IPS DF 6.9 (cell line): Measurements from ENCODE around the gene TMIGD2.

Source experiments
- DNase-seq: peaks from one replicate; pipeline ENCODE4 v3.0.0-alpha.2; 2013; ENCODE audit warnings: low read depth, low spot score
- H3K27ac ChIP-seq: one replicate; pipeline ENCODE4 v1.5.1; 2013; ENCODE audit warnings: low read length, control low read depth
- H3K27me3 ChIP-seq: 2 replicates; pipeline ENCODE4 v1.6.1; 2013; ENCODE audit warnings: mild to moderate bottlenecking, low read length; ENCODE audit not compliant: control insufficient read depth, insufficient read depth
- H3K36me3 ChIP-seq: 2 replicates; pipeline ENCODE4 v1.6.1; 2013; ENCODE audit warnings: low read length; ENCODE audit not compliant: control insufficient read depth, insufficient read depth
- H3K4me1 ChIP-seq: 2 replicates; pipeline ENCODE4 v1.6.1; 2013; ENCODE audit warnings: low read length; ENCODE audit not compliant: control insufficient read depth, insufficient read depth
- H3K4me3 ChIP-seq: 2 replicates; pipeline ENCODE4 v1.5.1; 2013; ENCODE audit warnings: mild to moderate bottlenecking, low read length
- H3K9me3 ChIP-seq: 2 replicates; pipeline ENCODE4 v1.6.1; 2013; ENCODE audit warnings: low read length, inconsistent platforms; ENCODE audit not compliant: control insufficient read depth, insufficient read depth
- WGBS: extraction: QIAGEN DNeasy Blood & Tissue Kit; methylation state at CpG from one replicate; pipeline ENCODE4 v1.1.7; 2013; ENCODE audit warnings: mixed read lengths, missing lambda C conversion rate; ENCODE audit not compliant: insufficient read length, insufficient coverage; 5-methylcytosine and 5-hydroxymethylcytosine counted together

TMIGD2 gene

DNA sequence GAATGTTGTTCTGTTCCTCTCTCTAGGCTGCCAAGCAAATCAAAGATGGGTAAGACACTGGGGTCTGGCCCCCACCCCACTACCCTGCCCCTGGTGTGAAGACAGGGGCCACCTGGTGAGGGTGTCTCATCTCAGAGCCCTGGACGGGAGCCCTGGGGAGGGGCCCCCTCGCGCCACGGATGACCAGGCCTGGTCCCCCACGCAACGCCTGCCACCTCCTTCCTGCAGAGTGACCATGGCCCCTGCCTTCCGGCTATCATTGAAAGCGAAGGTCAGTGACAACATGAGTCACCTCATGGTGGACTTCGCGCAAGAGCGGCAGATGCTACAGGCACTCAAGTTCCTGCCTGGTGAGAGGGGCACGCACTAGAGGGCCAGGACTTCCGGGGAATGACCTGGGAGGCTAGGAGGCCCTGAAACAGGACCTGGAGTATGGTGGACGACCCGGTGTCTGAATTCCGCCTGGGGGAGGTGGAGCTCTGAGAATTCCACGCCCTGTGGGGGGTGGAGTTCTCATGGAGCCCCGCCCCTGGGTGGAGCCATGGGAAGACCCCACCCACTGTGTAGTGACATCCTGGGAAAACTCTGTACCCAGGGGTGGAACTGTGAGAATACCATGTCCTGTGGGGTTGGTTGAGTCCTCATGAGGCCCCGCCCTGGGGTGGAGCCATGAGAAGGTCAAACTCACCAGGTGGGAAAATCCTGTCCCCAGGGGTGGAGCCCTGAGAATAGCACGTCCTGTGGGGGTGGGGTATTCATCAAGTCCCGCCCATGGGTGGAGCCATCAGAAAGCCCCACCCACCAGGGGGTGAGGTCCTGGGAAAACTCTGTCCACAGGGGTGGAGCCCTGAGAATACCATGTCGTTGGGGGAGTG, 8.3 kb upstream of the TMIGD2 start:
- Histone ChIP-seq H3K4me3 (no peak overlapping the region), H3K27me3 (no peaks in the 10 kb centered on the region), H3K36me3 (peaks cover 19% of the 10 kb centered on the region), H3K27ac (no peak overlapping the region), H3K4me1 (peaks cover 2% of the 10 kb centered on the region; the same call in 1 of the 2 replicates), H3K9me3 (no peaks in the 10 kb centered on the region)
- DNase-seq: peak; percentile 41
- WGBS: no CpG with 5 or more reads among the region's 22 CpGs

DNA sequence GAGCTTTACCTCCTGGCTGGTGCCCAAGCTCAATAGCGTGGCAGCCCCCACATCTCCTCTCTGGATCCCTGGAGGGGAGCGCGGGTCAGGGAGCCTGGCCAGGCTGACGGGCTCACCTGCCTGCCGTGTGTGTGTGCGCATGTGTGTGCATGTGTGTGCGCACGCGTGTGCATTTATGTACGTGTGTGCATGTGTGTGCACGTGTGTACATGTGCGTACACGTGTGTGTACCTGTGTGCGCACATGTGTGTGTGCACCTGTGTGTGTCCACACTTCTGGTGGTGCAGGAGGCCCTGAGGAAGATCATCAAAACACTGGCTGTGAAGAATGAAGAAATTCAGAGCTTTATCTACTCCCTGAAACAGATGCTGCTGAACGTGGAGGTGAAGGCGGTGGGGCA, 3.5 kb upstream of the TMIGD2 start:
- no peak overlapping the region for H3K27ac ChIP-seq
- peaks cover 15% of the 10 kb centered on the region for H3K36me3 ChIP-seq
- H3K27me3 ChIP-seq: no peaks in the 10 kb centered on the region
- H3K4me3 ChIP-seq: no peak overlapping the region
- no peak for DNase-seq
- H3K9me3 ChIP-seq: no peaks in the 10 kb centered on the region
- H3K4me1 ChIP-seq: peaks cover 2% of the 10 kb centered on the region; the same call in 1 of the 2 replicates
- WGBS: no CpG with 5 or more reads among the region's 16 CpGs

DNA sequence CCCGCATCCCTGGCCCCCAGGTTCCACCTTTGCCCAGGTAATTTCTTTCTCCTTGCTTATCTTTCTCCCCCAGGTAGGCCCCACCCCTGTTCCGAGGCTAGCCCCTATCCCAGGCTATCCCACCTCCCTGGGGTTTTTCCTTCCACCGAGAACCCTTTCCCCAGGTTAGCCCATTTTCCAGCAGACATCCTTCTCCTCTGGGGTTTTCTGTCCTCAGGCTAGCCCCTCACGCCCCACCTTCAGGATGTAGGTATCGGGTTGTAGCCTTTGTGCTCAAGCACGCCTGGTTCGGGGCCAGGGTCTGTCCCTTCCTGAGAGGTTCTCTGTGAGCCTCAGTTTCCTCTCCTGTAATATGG, 3.0 kb upstream of the TMIGD2 start:
- no peak for DNase-seq
- H3K27ac ChIP-seq: no peak overlapping the region
- WGBS: no CpG with 5 or more reads among the region's 7 CpGs

DNA sequence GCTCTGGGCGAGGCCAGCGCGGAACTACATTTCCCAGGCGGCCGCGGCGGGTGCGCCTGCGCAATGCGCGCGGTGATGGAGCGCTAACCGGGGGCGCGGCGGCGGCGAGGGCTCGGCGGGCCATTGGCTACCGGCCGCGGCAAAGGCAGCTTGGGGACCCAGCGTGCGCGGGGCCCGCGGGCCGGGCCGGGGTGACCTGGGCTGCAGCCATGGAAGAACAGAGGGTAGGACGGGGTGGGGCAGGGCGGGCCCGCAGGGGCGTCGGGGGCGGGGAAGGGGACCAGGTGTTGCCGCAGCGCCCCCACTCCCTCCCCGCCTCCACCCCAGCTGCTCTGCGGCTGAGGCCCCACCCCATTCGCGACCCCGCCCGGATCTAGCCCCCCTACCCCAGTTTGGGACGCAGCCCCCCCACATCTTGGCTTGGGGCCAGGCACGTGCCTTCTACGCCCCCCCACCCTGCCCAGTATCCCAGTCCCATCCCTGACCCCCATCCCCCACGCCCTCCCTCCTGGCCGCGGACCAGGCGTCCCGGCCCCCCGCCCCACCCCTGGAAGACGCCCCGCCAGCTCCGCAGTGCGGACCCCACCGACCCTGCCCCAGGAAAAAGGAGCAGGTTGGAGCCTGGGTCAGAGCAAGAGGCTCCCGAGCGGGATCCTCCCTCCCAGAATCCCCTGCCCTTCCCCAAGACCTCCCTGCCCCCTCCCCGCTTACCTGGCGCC, 2.5 kb upstream of the TMIGD2 start, which contains the start of gene FSD1:
Gene FSD1, plus strand, starts transcription at position 61 of the 719 bp plus-strand sequence. Its CDS starts 149 bp downstream, at position 210.
- no CpG with 5 or more reads among the region's 63 CpGs for WGBS
- no peaks in the 10 kb centered on the region for H3K9me3 ChIP-seq
- peak; percentile 64 for DNase-seq
- H3K36me3 ChIP-seq: peaks cover 10% of the 10 kb centered on the region
- peak within 1 kb of the TSS; percentile 51; the same call in 1 of the 2 replicates for H3K4me3 ChIP-seq
- H3K27ac ChIP-seq: no peak within 1 kb of the TSS
- no peaks in the 10 kb centered on the region for H3K27me3 ChIP-seq
- H3K4me1 ChIP-seq: peaks cover 2% of the 10 kb centered on the region; the same call in 1 of the 2 replicates

More for the DNA sequence above, 3.0 kb upstream of the TMIGD2 start:
- peaks cover 10% of the 10 kb centered on the region for H3K36me3 ChIP-seq
- H3K9me3 ChIP-seq: no peaks in the 10 kb centered on the region
- H3K4me1 ChIP-seq: peaks cover 2% of the 10 kb centered on the region; the same call in 1 of the 2 replicates
- H3K4me3 ChIP-seq: peak overlapping the region; percentile 51; the same call in 1 of the 2 replicates
- no peaks in the 10 kb centered on the region for H3K27me3 ChIP-seq

DNA sequence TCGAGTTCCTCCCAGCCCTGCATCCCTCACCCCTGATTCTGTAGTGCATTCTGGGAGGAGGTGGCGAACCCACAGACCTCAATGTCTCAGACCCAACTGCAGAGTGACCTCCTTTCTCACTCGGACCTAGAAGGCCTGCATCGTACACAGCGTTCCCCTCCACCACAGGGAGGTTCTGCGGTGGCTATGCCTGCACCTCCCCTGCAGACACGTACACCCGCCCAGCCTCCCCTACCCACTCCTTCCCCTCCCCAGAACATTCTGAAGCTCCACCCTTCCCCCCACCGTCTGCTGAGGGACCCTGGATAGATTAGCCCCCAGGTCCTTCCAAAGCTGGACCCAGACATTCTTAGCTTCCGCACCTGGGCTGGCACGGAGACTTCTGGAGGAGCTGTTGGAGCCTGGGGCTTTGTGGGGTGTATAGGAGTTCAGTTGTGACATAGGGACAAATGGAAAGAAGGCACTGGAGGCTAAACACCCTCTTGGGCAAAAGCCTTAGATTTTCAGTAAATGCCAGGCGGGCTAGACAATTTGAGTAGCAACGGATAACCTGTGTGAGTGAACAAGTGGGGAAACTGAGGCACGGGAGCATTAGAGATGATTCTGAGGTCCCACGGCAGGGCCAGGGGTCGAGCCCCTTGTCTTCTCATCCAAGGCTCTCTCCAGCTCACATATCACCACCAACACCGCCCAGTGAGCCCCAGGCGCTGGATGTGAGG, 1.8 kb upstream of the TMIGD2 start:
- no CpG with 5 or more reads among the region's 18 CpGs for WGBS
- no peak overlapping the region for H3K4me3 ChIP-seq
- no peak for DNase-seq
- H3K27me3 ChIP-seq: no peaks in the 10 kb centered on the region
- H3K27ac ChIP-seq: no peak overlapping the region
- H3K36me3 ChIP-seq: peaks cover 10% of the 10 kb centered on the region
- no peaks in the 10 kb centered on the region for H3K9me3 ChIP-seq
- peaks cover 2% of the 10 kb centered on the region; the same call in 1 of the 2 replicates for H3K4me1 ChIP-seq

DNA sequence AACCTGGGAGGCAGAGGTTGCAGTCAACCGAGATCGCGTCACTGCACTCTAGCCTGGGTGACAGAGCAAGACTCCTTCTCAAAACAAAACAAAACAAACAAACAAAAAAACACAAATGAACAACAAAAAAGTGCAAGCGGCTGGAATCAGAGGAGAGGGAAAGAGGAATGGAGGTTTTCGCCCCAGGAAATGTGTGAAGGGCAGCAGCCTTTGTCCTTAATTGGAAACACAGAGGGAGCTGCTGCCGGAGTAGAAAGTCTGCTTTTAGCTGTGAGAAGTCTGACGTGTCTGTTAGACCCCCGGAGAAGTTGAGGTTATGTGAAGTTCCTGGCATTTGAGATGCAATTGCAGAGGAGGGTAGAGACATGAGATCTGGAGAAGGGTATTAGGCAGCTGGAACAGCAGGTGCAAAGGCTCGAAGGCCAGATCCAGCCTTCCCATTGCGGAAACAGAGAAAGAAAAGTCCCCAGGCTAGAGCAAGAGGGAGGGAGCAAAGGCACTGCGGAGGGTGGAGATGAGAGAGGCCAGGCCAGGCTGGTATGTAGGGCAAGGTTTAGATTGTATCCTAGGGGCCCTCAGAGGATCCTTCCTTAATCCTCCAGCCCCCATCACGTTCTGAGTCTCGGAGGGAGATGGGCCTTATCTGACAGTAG, 473 bp downstream of the TMIGD2 start:
- H3K9me3 ChIP-seq: no peaks in the 10 kb centered on the region
- H3K27me3 ChIP-seq: no peaks in the 10 kb centered on the region
- peaks cover 2% of the 10 kb centered on the region; the same call in 1 of the 2 replicates for H3K4me1 ChIP-seq
- H3K27ac ChIP-seq: no peak overlapping the region
- DNase-seq: no peak
- H3K36me3 ChIP-seq: peaks cover 7% of the 10 kb centered on the region
- no CpG with 5 or more reads among the region's 13 CpGs for WGBS
- no peak overlapping the region for H3K4me3 ChIP-seq

DNA sequence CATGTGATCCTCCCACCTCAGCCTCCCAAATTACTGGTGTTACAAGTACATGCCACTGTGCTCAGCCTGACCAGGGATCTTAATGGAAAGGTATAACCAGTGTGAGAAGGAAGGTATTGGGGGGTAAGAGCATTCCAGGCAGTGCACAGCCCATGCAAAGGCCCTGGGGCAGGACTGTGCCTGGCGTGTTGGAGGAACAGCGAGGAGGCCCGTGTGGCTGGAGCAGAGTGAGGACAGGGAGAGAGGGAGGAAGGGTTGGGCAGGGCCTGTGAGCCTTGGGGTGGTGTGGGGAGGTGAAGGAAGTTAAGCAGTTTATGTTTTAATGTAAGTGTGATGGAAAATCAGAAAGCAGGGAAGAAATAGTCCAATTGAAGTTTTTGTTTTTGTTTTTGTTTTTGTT, 1.6 kb downstream of the TMIGD2 start:
- DNase-seq: no peak
- Histone ChIP-seq H3K27me3 (no peaks in the 10 kb centered on the region), H3K4me1 (peaks cover under 1% of the 10 kb centered on the region; the same call in 1 of the 2 replicates), H3K9me3 (no peaks in the 10 kb centered on the region), H3K27ac (no peak overlapping the region), H3K36me3 (peaks cover under 1% of the 10 kb centered on the region; the same call in 1 of the 2 replicates), H3K4me3 (no peak overlapping the region)
- WGBS: no CpG with 5 or more reads among the region's 3 CpGs

DNA sequence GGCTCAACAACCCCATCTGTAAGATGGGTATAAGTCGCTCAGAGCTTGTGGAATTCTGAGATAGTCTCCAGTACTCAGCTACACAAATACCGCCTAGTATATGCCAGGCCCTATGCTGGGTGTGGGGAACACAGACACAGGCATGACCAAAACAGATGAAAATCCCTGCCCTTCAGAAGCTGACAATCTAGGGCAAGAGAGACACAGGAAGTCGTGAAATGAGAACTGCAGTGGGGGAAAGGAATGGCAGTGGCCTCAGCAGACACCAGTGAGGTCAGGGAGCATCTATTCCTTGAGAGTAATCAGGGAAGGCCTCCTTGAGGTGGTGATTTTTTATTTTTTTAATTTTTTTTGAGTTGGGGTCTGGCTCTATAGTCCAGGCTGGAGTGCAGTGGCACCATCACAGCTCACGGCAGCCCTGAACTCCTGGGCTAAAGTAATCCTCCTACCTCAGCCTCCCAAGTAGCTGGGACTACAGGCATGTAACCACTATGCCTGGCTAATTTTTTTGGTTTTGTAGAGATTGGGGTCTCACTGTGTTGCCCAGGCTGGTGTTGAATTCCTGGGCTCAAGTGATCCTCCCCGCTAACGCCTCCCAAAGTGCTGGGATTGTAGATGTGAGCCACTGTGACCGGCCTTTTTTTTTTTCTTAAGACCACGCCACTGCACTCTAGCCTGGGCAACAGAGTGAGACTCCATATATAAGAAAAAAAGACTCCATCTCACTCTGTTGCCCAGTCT, 3.2 kb downstream of the TMIGD2 start:
- no peak overlapping the region for H3K4me3 ChIP-seq
- H3K4me1 ChIP-seq: peaks cover 3% of the 10 kb centered on the region; the same call in 1 of the 2 replicates
- H3K27ac ChIP-seq: no peak overlapping the region
- H3K9me3 ChIP-seq: no peaks in the 10 kb centered on the region
- WGBS: no CpG with 5 or more reads among the region's 8 CpGs
- H3K27me3 ChIP-seq: no peaks in the 10 kb centered on the region
- DNase-seq: no peak
- H3K36me3 ChIP-seq: no peaks in the 10 kb centered on the region

DNA sequence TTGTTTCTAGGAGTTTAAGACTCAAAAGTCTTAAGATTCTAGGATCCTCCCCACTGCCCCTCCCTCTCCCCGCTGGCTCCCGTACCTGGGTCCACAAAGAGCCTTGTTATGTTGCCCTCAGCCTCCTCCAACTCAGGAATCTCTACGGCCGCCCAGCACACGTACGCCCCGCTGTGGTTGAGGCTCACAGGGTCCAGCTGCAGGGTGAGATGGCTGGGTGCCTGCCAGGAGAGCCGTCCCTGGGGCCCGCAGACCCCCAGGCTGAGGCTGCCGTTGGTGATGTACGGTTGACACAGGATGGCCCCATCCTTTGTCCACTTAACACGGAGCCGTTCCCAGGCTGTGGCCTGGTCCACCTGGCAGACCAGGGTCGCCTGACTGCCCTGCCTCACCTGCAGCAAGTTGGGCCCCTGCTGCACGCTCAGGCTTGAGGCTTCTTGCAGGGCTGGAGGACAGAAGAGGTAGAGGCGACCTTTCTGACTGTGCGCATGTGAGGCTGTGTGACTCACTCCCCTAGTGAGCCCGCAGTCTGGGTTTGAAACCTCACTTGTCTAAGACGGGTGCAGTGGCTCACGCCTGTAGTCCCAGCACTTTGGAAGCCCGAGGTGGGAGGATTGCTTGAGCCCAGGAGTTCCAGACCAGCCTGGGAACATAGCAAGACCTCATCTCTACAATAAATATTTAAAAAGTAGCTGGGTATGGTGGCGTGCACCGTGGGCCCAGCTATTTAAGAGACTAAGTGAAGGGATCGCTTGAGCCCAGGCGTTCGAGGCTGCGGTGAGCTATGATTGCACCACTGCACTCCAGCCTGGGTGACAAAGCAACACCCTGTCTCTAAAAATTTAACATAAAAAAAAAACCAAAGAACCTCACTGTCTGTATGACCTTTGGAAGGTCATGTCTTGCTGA, 4.0 kb downstream of the TMIGD2 start:
- Histone ChIP-seq H3K27ac (no peak overlapping the region), H3K4me3 (no peak overlapping the region), H3K9me3 (no peaks in the 10 kb centered on the region), H3K27me3 (no peaks in the 10 kb centered on the region), H3K36me3 (no peaks in the 10 kb centered on the region), H3K4me1 (peaks cover 3% of the 10 kb centered on the region; the same call in 1 of the 2 replicates)
- WGBS: no CpG with 5 or more reads among the region's 27 CpGs
- DNase-seq: no peak
